Neural progenitor cell (in vitro differentiated cells): ENCODE results near the gene EIF4G3. TPM values are rescaled to one million over a fixed set of nuclear protein-coding genes. Genes with fewer than 3 reads are reported as not detected.

Experiments used
- DNase-seq: peaks from one replicate; pipeline ENCODE4 v3.0.0-alpha.2; 2016; ENCODE audit warnings: low spot score
- H2AFZ ChIP-seq: fragments of 200-600 bp; sonication (generic); replicated peaks from 2 replicates; pipeline ENCODE4 v1.6.1; 2016; ENCODE audit warnings: antibody characterized with exemption
- H3F3A ChIP-seq: fragments of 200-600 bp; sonication (generic); 2 replicates; pipeline ENCODE4 v1.6.1; 2016; ENCODE audit warnings: antibody characterized with exemption, low read depth
- H3K27ac ChIP-seq: fragments of 200-600 bp; sonication (generic); 2 replicates; pipeline ENCODE4 v1.5.1; 2016; ENCODE audit warnings: mild to moderate bottlenecking
- H3K27me3 ChIP-seq: fragments of 200-600 bp; sonication (generic); 2 replicates; pipeline ENCODE4 v1.6.1; 2016; ENCODE audit warnings: mild to moderate bottlenecking, moderate library complexity
- H3K36me3 ChIP-seq: fragments of 200-600 bp; sonication (generic); 2 replicates; pipeline ENCODE4 v1.5.1; 2016
- H3K4me1 ChIP-seq: fragments of 200-600 bp; sonication (generic); 2 replicates; pipeline ENCODE4 v1.6.1; 2016; ENCODE audit warnings: mixed run types
- H3K4me2 ChIP-seq: fragments of 200-600 bp; sonication (generic); 2 replicates; pipeline ENCODE4 v1.6.1; 2016
- H3K4me3 ChIP-seq: fragments of 200-600 bp; sonication (generic); 2 replicates; pipeline ENCODE4 v1.5.1; 2016
- H3K79me2 ChIP-seq: fragments of 200-600 bp; sonication (generic); 2 replicates; pipeline ENCODE4 v1.6.1; 2016; ENCODE audit warnings: low read depth
- H3K9ac ChIP-seq: fragments of 200-600 bp; sonication (generic); 2 replicates; pipeline ENCODE4 v1.6.1; 2016
- H3K9me3 ChIP-seq: fragments of 200-600 bp; sonication (generic); 2 replicates; pipeline ENCODE4 v1.5.1; 2016; ENCODE audit warnings: low read depth
- H4K20me1 ChIP-seq: fragments of 200-600 bp; sonication (generic); 2 replicates; pipeline ENCODE4 v1.6.1; 2016; ENCODE audit warnings: low read depth
- H3K27ac Mint-ChIP-seq: 3 replicates; pipeline ENCODE4 v1.8.0; 2021; ENCODE audit warnings: mixed read lengths
- H3K27me3 Mint-ChIP-seq: 2 replicates; pipeline ENCODE4 v1.8.0; 2022; ENCODE audit warnings: low read depth, mild to moderate bottlenecking, inconsistent platforms, moderate library complexity, mixed read lengths; ENCODE audit not compliant: insufficient read depth
- H3K36me3 Mint-ChIP-seq: 3 replicates; pipeline ENCODE4 v1.8.0; 2021; ENCODE audit warnings: mixed read lengths
- H3K4me1 Mint-ChIP-seq: 3 replicates; pipeline ENCODE4 v1.8.0; 2021; ENCODE audit warnings: mixed read lengths
- H3K4me3 Mint-ChIP-seq: 3 replicates; pipeline ENCODE4 v1.8.0; 2021; ENCODE audit warnings: mild to moderate bottlenecking, moderate library complexity, mixed read lengths
- H3K9me3 Mint-ChIP-seq: 3 replicates; pipeline ENCODE4 v1.8.0; 2020; ENCODE audit warnings: mixed read lengths
- CTCF ChIP-seq: fragments of 200-600 bp; sonication (generic); IDR thresholded peaks from 2 replicates; pipeline ENCODE4 v1.5.1; 2017; ENCODE audit warnings: antibody characterized with exemption, mild to moderate bottlenecking
- EZH2 ChIP-seq: fragments of 200-600 bp; sonication (generic); IDR thresholded peaks from 2 replicates; pipeline ENCODE4 v1.6.1; 2017; ENCODE audit warnings: antibody characterized with exemption, mild to moderate bottlenecking, moderate library complexity
- EZH2phosphoT487 ChIP-seq: fragments of 200-600 bp; sonication (generic); IDR thresholded peaks from 2 replicates; pipeline ENCODE4 v1.6.1; 2017; ENCODE audit warnings: antibody characterized with exemption
- total RNA-seq: library from RNA; depleted of rRNA; stranded (reverse); fragments of >200 nt; gene quantifications from 2 replicates; pipeline ENCODE4 v1.2.3, GENCODE V29; 2015; ENCODE audit warnings: low replicate concordance

Gene EIF4G3
- total RNA-seq, 1 donor from 2014 or later = 73.4 TPM

- Histone ChIP-seq H3F3A (peaks cover 12% of the 10 kb centered on the region), H3K4me1 (no peaks in the 10 kb centered on the region), H4K20me1 (no peaks in the 10 kb centered on the region), H3K27me3 (no peaks in the 10 kb centered on the region), H3K9ac (no peak overlapping the region), H3K79me2 (peaks cover 80% of the 10 kb centered on the region), H2AFZ (no peak overlapping the region), H3K4me3 (no peak overlapping the region), H3K27ac (no peak overlapping the region), H3K9me3 (no peaks in the 10 kb centered on the region), H3K36me3 (no peaks in the 10 kb centered on the region), H3K4me2 (no peak overlapping the region)
- Mint-ChIP-seq H3K4me3 (no peak overlapping the region), H3K27ac (no peak overlapping the region), H3K4me1 (no peaks in the 10 kb centered on the region), H3K36me3 (peaks cover 30% of the 10 kb centered on the region), H3K27me3 (no peaks in the 10 kb centered on the region), H3K9me3 (peaks cover 12% of the 10 kb centered on the region)
- no peak for TF ChIP-seq EZH2phosphoT487
- TF ChIP-seq CTCF = no peak
- no peak for TF ChIP-seq EZH2
- DNase-seq = no peak
These were observed 154.2 kb downstream of the EIF4G3 start for GRCh38 chr1:21022279-21023040.

- no peak overlapping the region for H3K9ac ChIP-seq
These were observed 155.4 kb downstream of the EIF4G3 start for GRCh38 chr1:21021311-21021710.

GRCh38 chr1:21020151-21020550, 156.5 kb downstream of the EIF4G3 start:
- Mint-ChIP-seq H3K4me3 (no peak overlapping the region), H3K27ac (no peak overlapping the region), H3K4me1 (no peaks in the 10 kb centered on the region), H3K36me3 (peaks cover 27% of the 10 kb centered on the region), H3K9me3 (peaks cover 10% of the 10 kb centered on the region), H3K27me3 (no peaks in the 10 kb centered on the region)
- no peaks in the 10 kb centered on the region for H3K27me3 ChIP-seq
- no peak overlapping the region for H3K27ac ChIP-seq
- no peak overlapping the region for H3K4me2 ChIP-seq
- peaks cover 9% of the 10 kb centered on the region for H4K20me1 ChIP-seq
- peaks cover 78% of the 10 kb centered on the region for H3K79me2 ChIP-seq
- no peak overlapping the region for H2AFZ ChIP-seq
- DNase-seq = no peak
- H3K9ac ChIP-seq = no peak overlapping the region
- no peak for TF ChIP-seq CTCF
- no peak for TF ChIP-seq EZH2
- TF ChIP-seq EZH2phosphoT487 = no peak
- no peaks in the 10 kb centered on the region for H3K36me3 ChIP-seq
- no peaks in the 10 kb centered on the region for H3K4me1 ChIP-seq
- no peaks in the 10 kb centered on the region for H3K9me3 ChIP-seq
- no peak overlapping the region for H3K4me3 ChIP-seq
- H3F3A ChIP-seq = peaks cover 10% of the 10 kb centered on the region

More at GRCh38 chr1:21021311-21021710, 155.4 kb downstream of the EIF4G3 start:
- H3K27me3 Mint-ChIP-seq = no peaks in the 10 kb centered on the region
- no peak for DNase-seq
- TF ChIP-seq EZH2 (no peak), EZH2phosphoT487 (no peak), CTCF (no peak)
- Histone ChIP-seq H2AFZ (no peak overlapping the region), H3F3A (peaks cover 12% of the 10 kb centered on the region), H3K27me3 (no peaks in the 10 kb centered on the region), H4K20me1 (peaks cover 6% of the 10 kb centered on the region), H3K4me2 (no peak overlapping the region), H3K4me1 (no peaks in the 10 kb centered on the region), H3K4me3 (no peak overlapping the region), H3K36me3 (no peaks in the 10 kb centered on the region), H3K79me2 (peaks cover 78% of the 10 kb centered on the region), H3K27ac (no peak overlapping the region), H3K9me3 (no peaks in the 10 kb centered on the region)
- H3K4me3 Mint-ChIP-seq = no peak overlapping the region
- peaks cover 29% of the 10 kb centered on the region for H3K36me3 Mint-ChIP-seq
- H3K4me1 Mint-ChIP-seq = no peaks in the 10 kb centered on the region
- peaks cover 8% of the 10 kb centered on the region for H3K9me3 Mint-ChIP-seq
- H3K27ac Mint-ChIP-seq = no peak overlapping the region
